ENCODE results near the gene GLIS1.
"Not testable (repeated sequence)": the region's sequence is repeated elsewhere in the genome, so short reads cannot be mapped to it uniquely, and the experiment has no call there.

GLIS1 gene

DNA sequence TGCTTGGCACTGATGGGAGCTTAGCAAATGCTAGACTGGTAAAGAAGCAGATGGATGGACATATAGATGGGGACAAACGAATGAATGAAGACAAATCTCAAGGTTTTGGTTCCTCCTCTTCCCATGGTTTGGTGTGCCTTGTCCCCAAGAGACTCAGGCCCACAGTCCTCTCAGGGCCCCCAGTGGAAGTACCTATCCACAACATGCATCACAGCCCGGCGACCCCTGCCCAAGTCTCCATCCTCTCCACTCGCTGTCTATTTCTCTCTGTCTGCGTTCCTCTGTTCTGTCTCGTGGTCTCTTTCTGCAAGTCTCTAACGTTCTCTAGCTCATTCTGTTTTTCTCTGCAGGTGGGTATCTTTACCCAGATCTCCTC is 85.8 kb downstream of the GLIS1 start:
- DNase-seq = no peak

DNA sequence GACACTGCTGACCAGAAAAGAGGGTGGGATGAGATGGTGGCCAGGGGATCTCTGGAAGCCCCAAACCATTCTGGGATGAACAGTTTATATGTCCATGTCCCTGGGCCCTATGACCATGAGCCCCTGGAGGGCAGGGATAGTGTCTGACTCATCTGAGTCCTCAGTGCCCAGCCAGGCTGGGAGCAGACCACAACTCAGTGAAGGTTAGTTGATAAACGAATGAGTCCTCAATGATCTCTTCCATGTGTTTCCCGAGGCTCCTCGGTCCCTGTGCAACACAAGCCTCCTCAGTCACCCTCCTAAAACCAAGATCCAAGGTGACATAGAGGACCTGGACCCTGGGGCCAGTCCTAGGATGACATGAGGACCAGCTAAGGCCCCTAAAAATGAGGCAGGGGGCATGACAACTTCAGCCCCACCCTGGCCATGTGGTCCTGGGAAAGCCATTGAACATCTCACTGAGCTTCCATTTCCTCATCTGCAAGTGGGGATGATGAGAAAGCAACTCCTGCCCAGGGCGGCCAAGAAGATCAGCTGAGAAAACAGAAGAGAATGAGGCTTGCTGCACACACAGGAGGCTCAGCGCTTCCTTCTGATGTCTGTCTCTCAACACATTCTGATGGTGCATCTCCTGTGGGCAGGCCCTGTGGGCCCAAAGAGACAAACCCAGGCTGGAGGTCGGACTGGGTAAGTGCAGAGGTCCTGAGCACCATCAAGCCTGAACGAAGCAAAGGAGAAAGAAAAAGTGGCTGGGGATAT is 86.3 kb downstream of the GLIS1 start:
- no peak for DNase-seq

DNA sequence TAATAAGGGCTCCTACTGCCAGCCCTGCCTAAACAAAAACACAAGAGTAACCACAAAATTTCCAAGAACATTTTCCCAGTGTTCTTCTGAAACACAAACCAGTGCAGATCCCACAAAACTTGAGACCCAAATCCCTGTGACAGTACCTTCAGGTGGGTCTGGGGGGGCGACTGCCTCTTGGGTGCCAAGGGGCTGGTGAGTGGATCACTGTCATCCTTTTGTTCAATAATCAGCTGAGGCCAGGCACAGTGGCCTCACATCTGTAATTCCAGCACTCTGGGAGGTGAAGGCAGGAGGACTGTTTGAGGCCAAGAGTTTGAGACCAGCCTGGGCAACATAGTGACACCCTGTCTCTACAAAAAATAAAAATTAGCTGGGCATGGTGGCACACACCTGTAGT is 87.6 kb downstream of the GLIS1 start:
- no peak for DNase-seq

DNA sequence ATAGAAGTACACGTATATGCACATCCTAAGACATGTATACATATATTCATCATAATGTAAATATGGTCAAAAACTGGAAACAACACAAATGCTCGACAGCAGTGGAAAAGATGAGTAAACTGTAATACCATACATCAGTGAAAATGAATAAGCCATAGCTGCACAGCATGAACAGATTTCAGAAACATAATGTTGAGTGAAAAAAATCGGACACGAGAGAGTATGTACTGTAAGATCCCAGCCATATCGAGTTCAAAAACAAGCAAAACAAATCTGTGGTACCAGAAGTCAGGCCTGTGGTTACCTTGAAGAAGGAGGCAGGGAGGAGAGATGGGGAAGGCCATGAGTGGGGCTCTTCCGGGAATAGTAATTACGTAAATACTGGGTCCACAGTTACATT is 90.4 kb downstream of the GLIS1 start:
- DNase-seq = no peak

DNA sequence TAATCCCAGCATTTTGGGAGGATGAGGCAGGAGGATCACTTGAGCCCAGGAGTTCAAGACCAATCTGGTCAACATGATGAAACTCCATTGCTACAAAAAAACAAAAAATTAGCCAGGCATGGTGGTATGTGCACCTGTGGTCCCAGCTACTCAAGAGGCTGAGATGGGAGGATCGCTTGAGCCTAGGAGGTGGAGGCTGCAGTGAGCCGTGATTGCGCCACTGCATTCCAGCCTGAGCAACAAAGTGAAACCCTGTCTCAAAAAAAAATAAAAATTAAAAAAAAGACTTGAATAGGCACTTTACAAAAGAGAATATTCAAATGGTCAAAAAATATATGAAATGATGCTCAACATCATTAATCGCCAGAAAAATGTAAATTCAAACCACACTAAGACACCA is 91.0 kb downstream of the GLIS1 start:
- not testable (repeated sequence) for DNase-seq

DNA sequence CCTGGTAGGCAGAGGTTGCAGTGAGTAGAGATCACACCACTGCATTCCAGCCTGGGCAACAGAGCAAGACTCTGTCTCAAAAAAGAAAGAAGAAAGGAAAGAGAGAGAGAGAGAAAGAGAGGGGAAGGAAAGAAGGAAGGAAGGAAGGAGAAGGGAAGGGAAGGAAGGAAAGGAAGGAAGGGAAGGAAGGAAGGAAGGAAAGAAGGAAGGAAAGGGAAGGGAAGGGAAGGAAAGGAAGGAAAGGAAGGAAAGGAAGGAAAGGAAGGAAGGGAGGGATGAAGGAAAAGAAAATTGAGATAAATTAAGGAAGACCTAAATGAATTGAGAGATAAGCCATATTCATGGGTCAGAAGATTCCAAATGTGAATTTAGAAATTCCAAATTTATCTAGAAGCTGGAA is 92.2 kb downstream of the GLIS1 start:
- no peak for DNase-seq

DNA sequence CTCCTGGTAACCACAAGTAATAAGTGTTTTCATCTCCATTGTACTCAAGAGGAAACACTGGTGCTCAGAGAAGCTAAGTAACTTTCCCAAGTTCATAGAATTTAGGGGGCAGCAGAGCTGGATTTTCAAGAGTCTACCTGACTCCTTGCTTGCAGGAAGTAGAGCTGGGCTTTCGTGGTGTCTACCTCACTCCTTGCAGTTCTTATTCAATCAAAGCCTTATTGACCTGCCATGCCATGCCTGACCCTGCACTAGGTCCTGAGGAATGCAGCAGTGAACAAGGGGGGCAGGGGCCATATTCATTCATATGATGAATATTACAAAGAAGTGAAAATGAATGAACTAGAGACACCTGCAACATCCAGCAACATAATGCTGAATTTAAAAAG is 93.3 kb downstream of the GLIS1 start:
- no peak for DNase-seq

DNA sequence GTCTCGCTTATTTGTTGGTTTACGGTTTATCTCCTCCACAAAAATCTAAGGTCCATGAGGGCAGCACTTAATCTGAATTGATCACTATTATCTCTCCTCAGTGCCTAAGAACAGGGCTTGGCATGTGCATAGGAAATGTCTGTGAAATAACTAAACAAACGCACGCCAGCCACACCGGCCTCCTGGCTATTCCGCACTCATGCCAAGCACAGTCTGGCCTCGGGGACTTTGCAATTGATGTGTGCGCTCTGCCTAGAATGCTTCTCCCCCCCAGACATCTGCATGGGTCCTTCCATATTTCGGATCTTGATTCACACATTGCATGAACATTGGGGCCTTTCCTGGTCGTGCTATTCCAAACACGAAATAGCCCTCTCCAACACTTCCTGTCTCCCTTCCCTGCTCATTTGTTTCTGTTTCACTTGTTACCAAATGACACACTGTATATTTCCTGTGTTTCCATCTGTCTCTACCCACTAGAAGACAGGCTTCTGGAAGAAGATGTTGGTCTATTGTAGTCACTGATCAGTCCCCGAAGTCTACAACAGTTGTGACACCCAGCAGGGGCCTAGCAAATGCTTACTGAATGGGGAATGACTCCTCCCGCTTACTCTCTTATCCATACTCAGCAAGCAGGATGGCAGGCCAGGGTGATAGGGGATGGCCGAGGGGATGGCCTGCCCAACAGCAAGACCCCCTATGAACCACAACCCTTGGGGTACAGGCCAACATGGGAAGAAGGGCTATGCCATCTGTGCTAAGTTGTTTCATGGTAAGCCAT is 93.9 kb downstream of the GLIS1 start:
- DNase-seq = no peak

DNA sequence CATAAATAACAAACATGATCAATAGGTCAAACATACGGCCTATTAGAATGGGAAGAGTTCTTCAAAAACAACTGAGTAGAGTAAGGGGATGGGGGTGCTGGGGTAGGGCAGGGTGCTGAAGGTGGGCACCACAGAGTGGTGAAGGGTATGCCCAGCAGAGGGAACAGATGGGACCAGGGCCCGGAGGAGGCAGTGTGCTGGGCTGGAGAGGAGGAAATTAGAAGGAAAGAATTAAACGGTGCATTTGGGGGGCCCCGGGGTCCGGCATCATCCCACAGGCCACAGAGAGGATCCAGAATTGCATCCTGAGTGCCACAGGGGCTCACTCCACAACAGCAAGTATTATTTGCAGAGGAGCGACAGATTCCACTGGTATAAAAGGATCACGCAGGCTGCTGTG is 94.5 kb downstream of the GLIS1 start:
- DNase-seq = no peak

DNA sequence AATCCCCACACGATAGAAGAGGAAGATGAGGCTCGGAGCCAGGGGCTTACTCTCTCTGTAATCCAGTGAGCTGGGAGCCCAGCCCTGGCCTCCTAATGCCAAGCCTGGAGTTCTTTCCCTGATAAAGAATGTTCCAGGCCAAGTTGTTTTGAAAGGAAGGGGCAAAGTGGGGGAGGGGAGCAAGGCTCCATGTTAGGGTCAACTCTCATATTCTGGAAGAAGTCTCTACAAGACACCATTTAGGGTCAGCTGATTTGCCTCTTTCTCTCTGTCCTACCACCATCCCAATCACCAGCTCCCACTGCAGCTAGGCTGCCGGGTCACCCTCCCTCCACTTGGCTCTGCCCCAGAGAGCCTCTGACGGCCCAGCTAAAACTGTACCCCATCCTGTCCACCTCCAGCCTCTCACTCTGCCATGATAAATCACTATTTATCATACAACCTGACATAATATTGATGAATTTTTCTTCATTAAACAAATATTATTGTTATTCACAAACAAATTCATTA is 95.0 kb downstream of the GLIS1 start:
- DNase-seq = no peak

DNA sequence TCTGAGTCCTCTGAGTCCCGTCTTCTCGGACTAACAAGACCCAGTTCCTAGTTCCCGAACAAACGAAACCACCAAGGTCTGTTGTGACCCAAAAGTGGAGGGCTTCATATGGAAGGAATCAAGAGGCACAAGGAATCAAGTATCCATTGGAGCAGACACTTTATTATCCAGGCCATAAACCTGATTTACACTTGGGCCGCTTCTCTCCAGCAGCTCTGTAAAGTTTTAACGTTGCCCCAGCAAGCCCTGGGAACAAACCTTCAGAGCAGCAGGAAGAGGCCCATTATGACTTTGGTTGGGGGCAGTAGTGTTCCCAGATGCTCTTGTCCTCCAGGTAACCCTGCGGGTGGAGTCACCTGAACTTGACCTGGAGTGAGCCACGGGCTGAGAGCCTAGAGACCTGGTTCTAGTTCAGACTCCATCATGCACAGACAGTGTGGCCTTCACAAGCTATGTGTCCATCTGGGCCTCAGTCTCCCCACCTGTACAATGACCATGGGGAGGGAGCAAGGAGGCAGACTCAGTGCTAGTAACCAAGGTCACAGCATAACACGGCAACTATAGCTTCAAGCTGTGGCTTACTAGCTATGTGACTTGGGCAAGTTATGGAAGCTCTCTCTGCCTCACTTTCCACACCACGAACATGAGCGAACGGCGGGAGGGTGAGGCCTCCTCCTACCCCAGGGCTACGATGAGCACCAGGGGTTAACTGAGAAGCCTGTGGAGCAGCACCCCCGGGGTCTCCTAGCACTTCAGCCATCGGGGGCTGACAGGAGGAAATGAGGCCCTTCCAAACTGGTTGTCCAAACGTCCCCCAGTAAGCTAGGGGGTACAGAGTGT is 95.7 kb downstream of the GLIS1 start:
- peak; percentile 37 for DNase-seq

DNA sequence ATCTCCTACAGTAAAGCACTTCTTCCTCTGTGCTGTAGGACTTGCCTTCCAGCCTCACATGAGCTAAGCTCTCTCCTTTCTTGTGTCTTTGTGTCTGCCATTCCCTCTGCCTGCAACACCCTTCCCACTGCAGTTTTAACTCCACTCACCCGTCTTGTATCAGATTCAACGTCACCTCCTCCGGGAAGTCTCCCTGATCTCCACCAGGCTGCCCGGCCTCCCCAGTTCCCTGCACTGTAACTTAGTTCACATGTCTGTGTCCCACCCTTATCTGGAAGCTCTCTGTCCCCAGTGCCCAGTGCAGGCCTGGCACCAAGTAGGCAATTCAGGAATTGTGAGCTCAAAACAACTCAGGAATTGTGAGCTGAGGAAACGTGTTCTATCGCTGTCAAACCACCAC is 96.4 kb downstream of the GLIS1 start:
- DNase-seq = no peak

DNA sequence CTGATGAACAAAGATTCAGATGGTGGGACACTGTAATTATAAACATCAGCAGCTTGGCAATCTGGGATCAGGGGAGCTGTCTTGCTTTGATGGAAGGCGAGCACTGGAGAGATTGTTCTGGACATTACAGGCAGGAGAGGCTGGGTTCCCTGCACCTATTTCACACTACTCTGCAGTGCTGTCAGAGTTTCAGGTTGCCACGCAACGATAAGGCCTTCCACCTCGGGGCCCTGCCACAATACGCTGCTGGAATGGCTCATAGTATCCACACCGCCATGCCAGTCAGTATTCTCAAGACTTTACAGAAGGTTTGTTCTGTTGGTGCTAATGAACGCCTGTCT is 96.8 kb downstream of the GLIS1 start:
- DNase-seq = no peak

DNA sequence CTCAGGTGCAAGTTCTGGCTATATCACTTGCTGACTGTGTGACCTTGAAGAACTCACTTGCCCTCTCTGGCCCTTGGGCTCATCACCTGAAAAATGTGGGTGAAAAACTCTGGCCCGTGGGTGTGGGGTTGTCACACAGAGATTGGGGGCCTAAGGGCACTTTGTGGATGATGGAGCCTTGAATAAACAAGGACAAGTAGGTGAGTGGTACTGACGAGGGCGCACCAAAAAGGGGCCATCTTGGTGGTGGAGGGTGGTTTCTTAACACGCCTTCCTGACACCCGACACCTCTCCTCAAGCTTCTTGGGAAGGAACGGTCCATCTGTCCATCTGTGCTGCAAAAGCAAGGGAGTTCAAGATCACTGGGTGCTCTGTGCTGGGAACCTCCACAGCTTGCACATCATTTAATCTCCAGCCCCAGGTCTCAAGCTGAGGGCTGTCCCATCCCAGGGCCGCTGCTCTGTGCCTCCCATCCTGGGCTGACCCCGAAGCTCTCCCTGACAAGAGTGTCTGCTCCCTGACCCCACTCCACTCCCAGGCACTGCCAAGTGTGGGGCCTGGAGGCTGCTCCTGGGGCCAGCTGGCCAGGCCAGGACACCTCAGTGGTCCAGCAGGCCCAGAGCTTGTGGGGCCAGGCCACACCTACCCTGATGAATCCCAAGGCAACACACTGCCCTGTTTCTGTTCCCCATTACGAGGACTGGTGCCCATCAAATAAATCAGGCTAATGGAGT is 97.3 kb downstream of the GLIS1 start:
- no peak for DNase-seq

DNA sequence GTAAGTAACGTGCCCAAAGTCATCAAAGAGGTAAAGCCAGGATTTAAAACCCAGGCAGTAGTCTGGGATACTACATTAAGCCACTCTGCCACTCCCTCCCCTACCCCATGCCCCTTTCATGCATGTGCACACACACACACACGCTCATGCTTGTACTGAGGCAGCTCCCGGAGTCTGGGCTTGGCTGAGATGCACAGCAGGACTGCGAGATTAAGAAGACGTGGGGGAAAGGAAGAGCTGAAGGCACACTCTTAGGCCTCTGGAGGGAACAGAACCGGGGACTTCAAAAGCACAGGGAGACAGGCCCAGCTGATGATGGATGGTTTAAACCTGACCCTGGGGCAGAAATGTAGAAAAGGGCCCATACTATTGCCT is 98.3 kb downstream of the GLIS1 start:
- no peak for DNase-seq

DNA sequence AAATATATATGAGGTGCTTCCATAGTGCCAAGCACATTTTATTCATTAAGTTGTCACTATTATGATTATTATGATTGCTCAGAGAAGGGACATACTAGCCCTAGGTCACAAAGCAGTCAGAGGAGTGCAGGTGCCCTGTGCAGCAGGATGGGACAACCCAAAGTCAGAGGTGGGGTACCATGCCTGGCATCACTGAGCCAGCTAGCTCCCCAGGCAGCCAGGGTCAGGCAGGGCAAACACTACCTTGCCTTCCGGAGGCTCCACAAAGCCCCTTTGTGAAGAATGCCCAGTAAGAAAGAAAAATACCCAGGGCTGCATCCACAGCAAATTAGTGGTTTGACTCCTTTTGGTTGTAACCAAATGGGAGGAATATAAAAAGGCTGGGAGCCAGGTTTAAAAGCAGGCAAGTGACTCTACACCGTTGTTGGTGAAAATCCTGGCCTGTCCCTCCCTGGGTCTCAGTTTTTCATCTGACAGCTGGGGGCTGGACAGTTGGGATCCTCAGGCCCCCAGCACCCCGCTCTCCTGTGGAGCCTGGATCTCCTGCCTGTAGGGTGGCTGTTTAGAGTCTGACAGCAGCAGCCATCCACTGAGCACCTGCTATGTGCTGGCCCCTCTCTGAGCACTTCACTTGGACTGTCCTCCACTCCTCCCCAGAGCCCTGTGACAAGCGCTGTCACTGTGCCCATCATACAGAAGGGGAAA is 98.8 kb downstream of the GLIS1 start:
- DNase-seq = no peak

DNA sequence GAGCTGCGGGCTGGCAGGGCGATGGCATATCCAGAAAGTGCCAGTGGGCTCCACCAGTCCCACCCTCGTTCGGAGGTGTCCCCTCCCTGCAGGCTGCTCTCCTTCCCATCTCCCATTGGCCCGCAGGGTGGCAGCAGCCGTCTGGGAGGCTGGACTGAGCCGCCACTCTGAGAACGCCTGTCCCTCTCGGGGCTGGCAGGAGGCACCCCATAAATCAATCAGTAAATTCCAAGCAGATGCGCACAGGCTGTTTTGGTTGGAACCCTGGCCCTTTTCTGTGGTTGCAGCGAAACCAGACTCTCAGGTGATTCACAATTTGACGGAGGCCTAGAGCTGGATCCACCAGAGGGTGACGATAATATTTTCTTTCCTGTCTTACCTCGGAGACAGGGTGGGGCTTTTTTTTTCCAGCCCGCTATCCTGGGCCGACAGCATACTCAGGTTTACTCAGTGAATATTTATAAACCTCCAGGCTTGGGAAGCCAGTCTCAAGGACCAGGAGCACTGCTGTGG is 99.7 kb downstream of the GLIS1 start:
- DNase-seq = peak; percentile 37

DNA sequence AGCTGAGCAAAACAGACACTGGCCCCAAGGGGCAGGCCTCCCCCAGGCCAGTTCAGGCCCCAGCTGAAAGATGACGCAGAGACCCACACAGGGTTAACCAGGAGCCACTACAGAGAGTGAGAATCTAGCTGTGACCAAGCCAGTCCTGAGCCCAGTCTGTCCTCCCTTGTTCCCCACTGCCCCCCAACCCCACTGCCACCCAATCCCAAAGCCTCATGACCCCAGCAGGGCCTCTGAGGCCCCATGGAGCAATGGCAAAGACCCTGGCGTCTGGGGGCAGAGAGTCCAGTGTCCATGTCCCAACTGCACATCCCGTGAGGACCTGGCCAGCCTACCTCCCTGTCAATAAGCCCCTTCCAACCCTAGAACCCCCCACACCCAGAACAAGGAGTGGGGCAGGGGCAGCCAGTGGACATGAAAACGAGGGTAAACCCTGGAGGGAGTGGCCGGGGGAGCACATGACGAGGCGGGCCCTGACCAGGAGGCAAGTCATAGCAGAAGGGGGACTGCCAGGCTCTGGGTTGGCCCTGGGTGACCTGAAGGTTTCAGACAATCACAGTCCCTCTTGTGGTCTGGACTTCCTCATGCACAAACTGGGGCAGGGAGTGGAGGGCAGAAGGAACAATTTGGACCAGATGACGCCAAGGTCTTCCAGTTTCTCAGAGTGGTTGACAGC is 100.5 kb downstream of the GLIS1 start:
- no peak for DNase-seq

DNA sequence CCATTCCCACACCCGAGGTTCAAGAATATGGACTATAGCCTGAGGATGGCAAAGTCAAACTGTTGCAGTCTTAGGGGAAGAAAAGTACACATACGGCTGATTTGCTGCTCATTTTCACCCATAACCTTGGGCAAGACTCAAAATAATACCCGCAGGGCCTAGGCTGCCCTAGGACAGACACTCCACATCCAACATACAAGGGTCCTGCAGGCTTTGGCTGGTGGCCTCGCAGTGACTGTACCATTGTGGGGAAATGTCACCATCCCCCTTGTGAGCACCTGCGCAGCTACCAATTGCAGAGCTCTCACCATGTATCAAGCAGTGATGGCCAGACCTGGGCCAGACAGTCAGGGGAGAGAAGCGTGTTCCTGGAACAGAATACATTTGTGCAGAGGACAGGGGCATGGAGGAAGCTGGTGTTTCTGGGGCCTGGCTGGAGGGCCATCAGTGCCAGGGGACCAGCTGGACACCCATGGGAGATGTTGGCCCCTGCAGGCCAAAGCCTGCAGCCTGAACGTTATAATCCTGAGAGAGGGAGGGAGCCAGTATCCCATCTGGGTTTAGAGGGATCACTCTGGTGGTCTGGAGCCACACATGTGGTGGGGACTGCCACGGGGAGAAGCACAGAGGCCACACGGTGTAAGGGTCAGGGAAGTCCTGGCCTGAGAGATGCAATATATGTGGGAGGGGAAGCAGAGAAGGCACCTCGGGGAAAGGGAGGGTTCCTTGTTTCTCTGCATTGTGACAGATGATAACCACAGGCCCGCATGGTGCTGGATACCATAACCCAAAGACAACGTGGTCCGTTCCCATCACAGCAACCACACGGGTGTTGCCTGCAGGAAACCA is 101.2 kb downstream of the GLIS1 start:
- no peak for DNase-seq

DNA sequence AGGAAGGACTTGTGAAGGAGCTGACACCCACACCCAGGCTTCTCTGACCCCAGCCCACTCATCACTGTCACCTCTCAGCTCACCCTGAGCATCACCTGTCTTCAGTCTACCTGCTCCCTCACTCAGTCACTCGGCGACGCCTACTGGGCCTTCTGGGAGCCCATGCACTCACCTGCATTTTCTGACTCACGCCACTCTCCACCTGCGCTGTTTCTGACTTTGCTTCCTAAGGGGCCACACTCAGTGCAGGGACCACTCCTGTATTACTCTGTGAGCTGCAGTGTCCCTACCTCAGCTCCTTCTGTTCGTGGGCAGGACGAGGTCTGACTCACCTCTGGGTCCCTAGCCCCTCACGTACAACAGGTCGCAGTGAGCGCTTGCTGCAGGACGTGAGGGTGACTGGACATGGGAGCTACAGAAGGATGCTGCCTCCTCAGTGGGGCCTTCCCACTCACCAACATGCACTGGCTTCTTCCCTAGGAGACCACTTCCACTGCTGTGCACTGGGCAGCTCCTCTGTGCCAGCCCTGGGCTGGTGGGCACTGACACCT is 102.3 kb downstream of the GLIS1 start:
- no peak for DNase-seq
